Suprapubic skin (tissue), 4 donors: ENCODE results near the gene CCSER1.

Experiments used
- CTCF ChIP-seq, 2 donors: fragments of 200-600 bp in 1 of 2; fragments of 450-650 bp in 1 of 2; sonication (generic) in 1 of 2; IDR thresholded peaks; one replicate each; pipeline ENCODE4 v1.5.1; 2016 to 2019; ENCODE audit warnings: antibody characterized with exemption in 2 of 2, mild to moderate bottlenecking in 1 of 2, moderate library complexity in 1 of 2
- EP300 ChIP-seq: sonication (generic); formaldehyde crosslinking; IDR thresholded peaks from one replicate; pipeline ENCODE4 v1.6.1; 2017; ENCODE audit warnings: antibody characterized with exemption
- POLR2A ChIP-seq, 2 donors: fragments of 450-650 bp; IDR thresholded peaks; one replicate each; pipeline ENCODE4 v1.6.1; 2017; ENCODE audit warnings: antibody characterized with exemption in 2 of 2, mild to moderate bottlenecking in 2 of 2, moderate library complexity in 2 of 2
- POLR2AphosphoS5 ChIP-seq, 3 donors: sonication (generic); formaldehyde crosslinking; IDR thresholded peaks; one replicate each; pipeline ENCODE4 v1.6.1; 2017; ENCODE audit warnings: antibody characterized with exemption in 3 of 3

- no peak for TF ChIP-seq EP300
- no peak for TF ChIP-seq CTCF (IDR thresholded peaks at IDR 0.05)
- no peak for TF ChIP-seq POLR2AphosphoS5 (IDR thresholded peaks at IDR 0.05)
- no peak for TF ChIP-seq POLR2A (IDR thresholded peaks at IDR 0.05)
Observed at GRCh38 chr4:91087743-91088142, 960.5 kb downstream of the CCSER1 start.
